Measurements from ENCODE around the gene CYB561D2. TPM values are rescaled to one million over a fixed set of nuclear protein-coding genes. Genes with fewer than 3 reads are reported as not detected.

The CYB561D2 gene
- total and polyA plus RNA-seq, 10 of the 15 experiments (the other 5 are each of a cell fraction or from before 2014, with no cell fraction given) = 7.6 to 39.2 (median 18.8) TPM

GRCh38 chr3:50350527-50351322 is at the start of gene CYB561D2, which contains the start of gene NPRL2 (continued):
- TF ChIP-seq BCLAF1 (IDR thresholded peaks at IDR 0.05) (no peak), NFXL1 (IDR thresholded peaks at IDR 0.05; ENCODE audit: borderline replicate concordance) (no peak), E2F4 (IDR thresholded peaks at IDR 0.05; ENCODE audit: low read depth, low read length) (peak; percentile 5; the same call in 1 of the 2 replicates), BRCA1 (IDR thresholded peaks at IDR 0.05; ENCODE audit: low read depth, low read length) (no peak), CEBPZ (IDR thresholded peaks at IDR 0.05; ENCODE audit: low read depth, low read length) (no peak), SMAD1 (IDR thresholded peaks at IDR 0.05; ENCODE audit: low read depth, partially characterized antibody) (no peak), STAT1 (conservative IDR thresholded peaks at IDR 0.05) (no peak), RBBP5 (conservative IDR thresholded peaks at IDR 0.05) (no peak), IKZF2 (IDR thresholded peaks at IDR 0.05) (no peak), ZBTB4 (CRISPR knock-in tag; IDR thresholded peaks at IDR 0.05) (no peak), ZBED1 (IDR thresholded peaks at IDR 0.05; ENCODE audit: borderline replicate concordance) (no peak), CHD4 (IDR thresholded peaks at IDR 0.05) (no peak), PRDM15 (CRISPR knock-in tag; IDR thresholded peaks at IDR 0.05) (no peak), PAX8 (IDR thresholded peaks at IDR 0.05) (no peak), SP1 (IDR thresholded peaks at IDR 0.05; ENCODE audit: low read depth, low read length) (peak; percentile 52)

Measured in GM12878 (cell line).